ENCODE results near the gene PTPN7.
A peak's percentile ranks its signal among the peaks of the same experiment; 100 is the strongest.
"Not testable (repeated sequence)": the region's sequence is repeated elsewhere in the genome, so short reads cannot be mapped to it uniquely, and the experiment has no call there.

PTPN7 gene

DNA sequence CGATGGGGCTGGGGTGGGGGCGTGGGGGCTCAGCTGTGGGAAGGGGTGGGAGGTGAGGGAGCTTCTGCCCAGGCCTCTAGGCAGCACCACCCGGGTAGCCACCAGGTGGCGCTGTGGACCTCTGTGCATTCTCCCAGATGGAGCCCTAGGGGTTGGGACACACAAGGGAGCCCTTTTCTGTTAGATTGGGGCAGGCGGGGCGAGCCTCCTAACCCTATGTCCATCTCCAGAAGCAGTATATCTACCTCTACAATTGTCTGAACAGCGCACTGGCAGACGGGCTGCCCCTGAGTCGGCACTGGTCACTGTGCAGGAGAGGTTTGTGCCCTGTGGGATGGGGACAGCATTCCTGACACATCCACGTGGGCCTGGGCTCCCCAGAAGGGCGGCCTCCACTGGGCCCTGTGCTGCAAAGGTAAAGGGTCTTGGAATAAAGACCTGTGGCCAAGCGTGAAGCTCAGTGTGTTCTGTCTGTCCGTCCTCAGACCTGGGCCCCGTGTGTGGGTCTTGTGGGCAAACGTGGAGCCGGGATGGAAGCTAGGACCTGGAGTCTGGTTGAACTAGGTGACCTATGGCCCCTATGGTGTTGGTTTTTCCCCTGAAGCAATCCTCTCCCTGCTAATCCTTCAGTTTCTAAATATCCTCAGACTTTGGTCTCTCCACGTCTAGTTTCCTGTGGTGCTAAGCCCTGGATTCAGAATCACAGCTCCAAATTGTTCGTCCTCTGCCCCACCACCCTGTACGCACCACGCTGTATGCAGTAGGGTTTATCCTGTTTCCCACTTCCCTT, 28.8 kb upstream of the PTPN7 start:
- DNase-seq, result peak; percentile 80

DNA sequence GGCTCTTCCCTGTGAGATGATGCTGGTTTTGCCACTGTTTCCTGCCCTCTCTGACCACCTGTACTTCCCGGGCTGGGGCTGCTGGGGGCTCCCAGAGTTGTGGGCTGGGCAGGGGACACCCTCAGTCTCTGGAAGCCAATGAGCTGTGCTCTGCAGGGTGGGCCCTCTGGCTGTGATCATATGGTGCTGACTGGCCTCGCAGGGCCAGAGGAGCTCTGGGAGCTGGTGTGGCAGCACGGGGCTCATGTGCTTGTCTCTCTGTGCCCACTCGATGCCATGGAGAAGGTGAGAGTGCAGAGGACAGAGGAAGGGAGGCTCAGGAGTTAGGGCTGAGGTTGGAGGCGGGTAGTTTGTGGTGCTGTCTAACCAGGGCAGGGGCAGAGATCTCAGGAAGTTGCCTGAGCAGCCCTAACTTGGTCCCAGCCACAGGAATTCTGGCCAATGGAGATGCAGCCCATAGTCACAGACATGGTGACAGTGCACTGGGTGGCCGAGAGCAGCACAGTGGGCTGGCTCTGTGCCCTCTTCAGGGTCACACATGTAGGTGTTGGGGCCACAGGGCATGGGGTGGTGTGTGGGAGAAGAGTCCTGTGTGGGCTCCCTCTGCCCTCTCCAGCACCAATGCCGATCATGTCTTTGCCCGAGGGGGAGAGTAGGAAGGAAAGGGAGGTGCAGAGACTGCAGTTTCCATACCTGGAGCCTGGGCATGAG, 27.4 kb upstream of the PTPN7 start:
- DNase-seq, result no peak

DNA sequence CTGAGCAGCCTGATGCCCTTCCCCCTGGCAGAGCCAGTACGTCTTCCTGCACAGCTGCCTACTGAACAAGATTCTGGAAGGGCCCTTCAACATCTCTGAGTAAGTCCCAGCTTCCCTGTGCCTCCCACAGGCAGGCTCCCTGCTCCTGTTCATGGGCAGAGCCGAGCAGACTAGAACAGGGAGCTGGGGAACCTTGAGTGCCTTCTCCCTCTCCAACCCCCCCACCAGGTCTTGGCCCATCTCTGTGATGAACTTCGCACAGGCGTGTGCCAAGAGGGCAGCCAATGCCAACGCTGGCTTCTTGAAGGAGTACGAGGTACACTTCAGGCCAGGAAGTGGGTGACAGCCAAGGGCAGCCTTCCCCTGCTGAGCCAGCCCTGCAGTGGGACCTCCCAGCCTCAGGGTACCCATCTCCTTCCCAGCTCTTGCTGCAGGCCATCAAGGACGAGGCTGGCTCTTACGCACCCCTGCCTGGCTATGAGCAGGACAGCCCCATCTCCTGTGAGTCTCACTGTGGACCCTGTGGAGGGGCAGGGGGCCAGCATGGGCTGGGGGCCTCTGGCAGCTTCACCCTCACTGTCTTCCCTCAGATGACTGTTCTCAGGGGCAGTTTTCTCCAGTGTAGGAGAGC, 26.8 kb upstream of the PTPN7 start:
- no peak for DNase-seq

DNA sequence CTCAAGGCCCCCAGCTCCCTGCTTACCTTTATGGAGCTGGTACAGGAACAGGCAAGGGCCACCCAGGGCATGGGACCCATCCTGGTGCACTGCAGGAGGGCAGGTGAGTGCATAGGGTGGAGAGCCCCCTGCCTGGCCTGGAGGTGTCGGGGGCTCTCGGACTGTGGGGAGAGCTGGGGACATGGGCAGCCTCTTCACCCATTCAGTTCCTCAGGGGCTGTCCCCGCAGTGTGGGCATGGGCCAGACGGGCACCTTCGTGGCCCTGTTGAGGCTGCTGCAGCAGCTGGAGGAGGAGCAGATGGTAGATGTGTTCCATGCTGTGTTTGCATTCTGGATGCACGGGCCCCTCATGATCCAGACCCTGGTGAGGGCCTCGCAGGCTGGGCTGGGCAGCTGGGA, 25.9 kb upstream of the PTPN7 start:
- DNase-seq, result no peak

DNA sequence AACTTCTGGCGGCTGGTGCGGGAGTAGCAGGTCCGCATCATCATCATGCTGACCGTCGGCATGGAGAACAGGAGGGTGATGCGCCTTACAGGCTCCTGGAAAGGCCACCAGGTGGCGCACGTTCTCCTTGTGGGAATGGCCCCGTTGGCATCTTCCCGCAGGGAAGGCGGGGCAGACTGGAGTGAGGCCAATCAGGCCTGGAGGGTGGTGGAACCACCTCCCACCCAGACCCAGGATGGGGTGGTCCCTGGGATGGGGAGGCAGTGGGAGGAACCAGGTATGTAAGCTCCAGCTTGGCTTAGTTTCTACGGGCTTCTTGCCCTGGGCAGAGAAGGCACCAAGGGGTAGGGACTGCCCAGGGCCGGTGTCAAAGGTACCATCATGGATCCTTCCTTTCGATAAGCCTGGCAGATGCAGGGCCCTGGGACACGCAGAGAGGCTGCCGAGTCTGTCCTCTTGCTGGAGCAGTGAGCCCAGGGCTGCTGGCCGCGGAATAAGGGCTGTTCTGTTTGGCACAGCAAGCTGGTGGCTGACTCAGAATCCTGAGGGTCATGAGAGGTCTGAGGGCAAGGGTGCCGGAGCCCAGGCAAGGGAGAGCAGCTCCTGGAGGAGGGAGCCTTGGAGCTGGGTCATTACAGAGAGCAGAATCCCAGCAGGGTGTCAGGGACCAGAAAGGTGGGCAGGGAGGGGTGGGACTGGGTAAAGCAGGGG, 24.5 kb upstream of the PTPN7 start:
- DNase-seq, result peak; percentile 60

DNA sequence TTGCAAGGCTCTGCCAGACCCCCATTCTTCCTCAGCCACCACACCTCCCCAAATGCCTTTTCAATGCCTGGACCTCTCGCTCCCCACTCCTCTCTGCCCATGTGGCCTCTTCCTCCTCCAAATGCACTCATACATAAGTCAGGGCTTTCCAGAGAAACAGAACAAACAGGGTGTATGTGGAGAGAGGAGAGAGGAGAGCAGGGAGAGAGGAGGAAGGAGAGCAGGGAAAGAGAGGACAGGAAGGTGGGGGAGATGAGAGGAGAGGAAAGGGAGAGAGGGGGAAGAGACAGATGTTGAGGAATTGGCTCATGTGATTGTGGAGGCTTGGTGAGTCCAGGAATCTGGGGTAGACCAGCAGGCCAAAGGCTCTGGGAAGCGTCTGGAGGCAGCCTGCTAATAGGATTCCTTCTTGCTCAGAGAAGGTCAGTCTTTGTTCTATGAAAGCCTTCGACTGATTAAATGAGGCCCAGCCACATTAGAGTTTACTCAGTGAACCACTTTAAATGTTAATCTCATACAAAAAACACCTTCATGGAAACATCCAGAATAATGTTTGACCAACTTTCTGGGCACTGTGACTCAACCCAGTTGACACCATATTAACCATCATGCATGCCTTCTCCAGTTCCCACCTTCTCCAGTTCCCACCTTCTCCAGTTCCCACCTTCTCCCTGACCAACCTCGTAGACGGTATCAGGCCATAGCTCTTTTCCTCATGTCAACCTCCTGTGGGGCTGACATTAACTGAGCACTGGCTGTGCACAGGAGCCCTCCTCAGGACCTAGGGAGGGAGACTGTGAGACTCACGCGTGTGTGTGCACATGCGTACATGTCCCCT, 21.9 kb upstream of the PTPN7 start:
- DNase-seq, result no peak

DNA sequence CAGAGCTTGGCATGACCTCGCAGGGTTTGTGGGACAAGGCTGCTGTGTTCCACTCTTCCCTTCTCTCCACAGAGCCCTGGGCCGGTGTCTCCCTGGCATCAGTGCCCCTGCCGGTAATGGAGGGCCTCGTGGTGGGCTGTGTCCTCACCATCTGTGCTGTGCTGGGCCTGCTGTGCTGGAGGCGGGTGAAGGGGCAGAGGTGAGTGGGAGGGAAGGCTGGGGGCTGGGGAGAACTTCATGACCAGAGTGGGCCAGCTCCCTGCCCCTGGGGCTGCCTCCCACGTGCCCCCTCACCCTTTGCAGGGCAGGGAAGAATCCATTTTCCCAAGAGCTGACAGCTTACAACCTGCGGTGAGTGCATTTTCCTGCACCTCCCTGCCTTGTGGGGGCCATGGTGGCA, 21.2 kb upstream of the PTPN7 start:
- no peak for DNase-seq

DNA sequence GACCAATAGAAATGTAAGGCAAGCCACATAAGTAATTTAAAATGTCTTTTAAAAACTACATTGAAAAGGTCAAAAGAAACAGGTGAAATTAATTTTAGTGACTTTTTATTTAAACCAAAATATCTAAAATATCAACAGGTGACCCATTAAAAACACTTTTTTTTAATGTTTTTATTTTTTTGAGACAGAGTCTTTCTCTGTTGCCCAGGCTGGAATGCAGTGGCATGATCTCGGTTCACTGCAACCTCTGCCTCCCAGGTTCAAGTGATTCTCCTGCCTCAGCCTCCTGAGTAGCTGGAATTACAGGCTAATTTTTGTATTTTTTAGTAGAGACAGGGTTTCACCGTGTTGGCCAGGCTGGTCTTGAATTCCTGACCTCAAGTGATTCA, 20.3 kb upstream of the PTPN7 start:
- DNase-seq, result not testable (repeated sequence)

DNA sequence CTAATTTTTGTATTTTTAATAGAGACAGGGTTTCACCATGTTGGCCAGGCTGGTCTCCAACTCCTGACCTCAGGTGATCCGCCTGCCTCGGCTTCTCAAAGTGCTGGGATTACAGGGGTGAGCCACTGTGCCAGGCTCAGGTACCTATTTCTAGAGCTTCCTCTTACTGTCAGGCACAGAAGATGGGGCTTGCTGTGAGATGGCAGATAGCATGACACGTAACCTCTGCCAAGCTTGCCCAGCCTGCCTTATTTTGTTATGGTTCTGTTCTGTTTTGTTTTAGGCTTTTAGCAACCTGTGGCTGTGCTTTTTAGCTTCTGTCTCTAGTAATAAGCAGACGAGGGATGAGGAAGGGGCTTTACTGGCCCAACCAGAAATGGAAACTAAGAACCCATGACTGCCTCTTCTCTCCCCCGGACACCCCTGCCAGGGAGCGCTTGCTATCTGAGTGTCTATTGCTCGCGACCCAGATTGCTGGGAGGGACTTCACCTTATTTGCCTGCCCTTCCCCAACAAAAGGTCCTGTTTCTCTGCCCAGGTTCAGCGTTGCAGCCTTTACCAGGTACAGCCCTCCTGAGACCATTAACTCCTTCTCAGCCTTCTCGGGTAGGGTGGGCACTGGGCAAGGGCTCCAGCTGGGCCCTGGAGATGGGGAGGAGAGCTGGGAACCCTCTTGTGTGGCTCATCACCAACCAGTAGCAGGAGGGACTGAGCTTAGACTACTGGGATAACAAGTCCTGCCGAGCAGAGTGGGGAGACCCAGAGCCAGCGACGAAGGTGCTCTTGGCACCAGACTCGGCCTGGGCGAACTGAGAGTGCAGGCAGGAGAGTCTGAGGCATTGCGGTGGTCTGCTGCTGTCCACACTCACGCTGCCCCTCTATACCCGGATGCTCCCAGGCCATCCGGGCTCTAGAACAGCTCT, 19.7 kb upstream of the PTPN7 start:
- DNase-seq, result no peak

DNA sequence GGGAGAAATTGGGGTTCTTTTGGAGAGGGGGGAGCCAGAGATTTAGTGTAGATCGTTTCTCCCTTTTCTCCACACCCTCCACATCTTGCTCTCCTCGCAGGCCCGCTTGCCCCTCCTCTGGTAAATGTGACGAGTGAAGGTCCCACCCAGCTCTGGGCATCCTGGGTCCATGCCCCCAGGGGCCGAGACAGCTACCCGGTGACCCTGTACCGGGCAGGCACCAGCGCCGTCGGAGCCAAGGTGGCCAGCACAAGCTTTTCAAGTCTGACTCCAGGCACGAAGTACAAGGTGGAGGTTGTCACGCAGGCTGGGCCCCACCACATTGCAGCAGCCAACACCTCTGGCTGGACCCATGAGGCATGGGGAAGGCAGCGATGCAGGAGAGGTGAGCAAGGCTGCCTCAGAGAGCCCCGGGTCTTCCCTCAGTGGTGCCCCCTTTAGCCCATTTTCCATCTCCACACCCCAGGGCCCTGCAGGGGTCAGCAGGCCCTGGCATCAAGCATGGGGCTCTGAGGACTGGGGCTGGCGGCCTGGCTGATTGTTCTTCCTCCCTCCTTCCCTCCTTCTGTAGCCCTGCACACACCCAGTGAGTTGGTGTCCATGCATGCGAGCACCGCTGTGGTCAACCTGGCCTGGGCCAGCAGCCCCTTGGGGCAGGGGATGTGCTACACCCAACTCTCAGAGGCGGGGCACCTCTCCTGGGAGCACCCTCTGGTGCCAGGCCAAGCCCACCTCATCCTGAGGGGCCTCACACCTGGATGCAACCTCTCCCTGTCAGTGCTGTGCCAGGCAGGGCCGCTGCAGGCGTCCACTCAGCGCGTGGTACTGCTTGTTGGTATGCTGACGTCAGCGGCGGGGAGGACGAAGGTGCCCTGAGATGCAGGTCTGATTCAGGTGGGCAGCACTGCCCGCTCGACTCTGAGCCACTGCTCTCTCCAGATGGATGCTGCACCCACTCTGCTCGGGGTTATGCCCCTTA, 16.8 kb upstream of the PTPN7 start:
- no peak for DNase-seq

DNA sequence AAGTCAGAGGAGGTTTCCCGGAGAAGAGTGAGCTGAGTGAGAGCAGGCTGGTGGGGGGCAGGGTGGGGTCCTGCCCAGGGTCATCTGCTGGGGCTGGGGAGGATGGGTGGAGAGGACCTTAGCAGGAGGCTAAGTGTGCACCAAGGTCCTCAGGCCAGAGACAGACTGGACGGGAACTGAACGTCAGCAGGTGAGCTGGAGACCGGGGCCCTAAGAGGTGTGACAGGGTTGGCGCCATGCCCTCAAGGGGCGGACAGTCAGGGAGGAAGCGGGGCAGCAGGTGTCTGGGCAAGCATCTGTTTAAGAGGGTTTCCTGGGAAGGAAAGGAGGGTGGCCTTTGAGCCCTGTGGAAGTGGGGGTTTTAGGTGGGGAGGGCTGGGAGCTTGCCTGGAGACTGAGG, 13.6 kb upstream of the PTPN7 start:
- no peak for DNase-seq

DNA sequence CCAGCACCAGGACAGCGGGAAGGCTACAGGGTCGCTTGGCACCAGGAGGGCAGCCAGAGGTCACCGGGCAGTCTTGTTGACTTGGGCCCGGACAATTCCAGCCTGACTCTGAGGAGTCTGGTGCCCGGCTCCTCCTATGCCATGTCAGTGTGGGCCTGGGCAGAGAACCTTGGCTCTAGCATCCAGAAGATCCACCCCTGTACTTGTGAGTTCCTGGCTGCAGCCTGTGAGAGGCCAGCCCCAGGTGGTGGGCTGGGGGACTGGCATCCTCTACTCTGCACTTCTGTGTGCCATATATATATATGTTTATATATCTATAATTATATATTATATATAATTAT, 11.6 kb upstream of the PTPN7 start:
- DNase-seq, result no peak

DNA sequence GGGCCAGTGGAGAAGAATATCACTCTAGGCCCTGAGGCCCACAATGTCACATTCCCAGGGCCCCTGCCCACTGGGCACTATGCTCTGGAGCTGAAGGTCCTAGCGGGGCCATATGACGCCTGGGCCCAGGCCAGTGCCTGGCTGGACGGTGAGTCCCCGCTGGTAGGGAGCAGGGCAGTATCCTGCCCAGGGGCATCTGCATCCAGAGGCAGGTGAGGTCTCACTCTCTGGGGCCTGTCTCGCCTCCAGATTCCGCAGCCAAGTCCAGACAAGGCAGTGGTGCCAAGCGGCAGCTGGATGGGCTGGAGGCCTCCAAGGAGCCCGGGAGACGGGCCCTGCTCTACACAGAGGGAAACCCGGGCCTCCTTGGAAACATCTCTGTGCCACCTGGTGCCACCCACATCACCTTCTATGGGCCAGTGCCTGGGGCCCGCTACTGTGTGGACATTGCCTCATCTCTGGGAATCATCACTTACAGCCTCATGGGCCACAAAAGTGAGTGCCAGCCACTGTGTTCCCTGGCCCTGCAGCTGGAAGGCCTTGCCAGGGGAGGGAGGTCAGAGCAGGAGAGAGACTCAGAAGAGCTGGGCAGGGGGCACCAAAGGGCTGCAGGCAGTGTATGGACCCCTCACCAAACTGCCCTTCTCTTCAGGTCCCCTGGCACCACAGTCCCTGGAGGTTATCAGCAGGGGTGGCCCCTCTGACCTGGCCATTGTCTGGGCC, 11.1 kb upstream of the PTPN7 start:
- no peak for DNase-seq

DNA sequence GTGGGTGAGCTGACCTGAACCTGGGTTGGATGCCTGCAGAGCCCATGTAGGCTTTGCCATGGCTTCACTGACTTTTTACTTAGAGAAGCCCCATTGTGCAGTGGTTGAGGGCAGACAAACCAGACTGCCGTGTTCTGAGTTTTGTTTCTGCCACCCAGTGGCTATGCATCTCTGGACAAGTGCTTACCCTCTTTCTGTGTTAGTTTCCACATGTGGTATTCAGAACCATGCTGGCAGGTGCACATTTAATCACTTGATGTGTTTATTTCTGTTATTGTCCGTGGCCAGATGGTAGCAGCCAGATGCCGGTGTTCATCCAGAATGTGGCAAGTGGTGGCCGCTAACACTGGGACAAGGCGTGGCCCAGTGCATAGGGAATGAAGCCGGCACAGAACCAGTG, 10.3 kb upstream of the PTPN7 start:
- DNase-seq, result no peak

DNA sequence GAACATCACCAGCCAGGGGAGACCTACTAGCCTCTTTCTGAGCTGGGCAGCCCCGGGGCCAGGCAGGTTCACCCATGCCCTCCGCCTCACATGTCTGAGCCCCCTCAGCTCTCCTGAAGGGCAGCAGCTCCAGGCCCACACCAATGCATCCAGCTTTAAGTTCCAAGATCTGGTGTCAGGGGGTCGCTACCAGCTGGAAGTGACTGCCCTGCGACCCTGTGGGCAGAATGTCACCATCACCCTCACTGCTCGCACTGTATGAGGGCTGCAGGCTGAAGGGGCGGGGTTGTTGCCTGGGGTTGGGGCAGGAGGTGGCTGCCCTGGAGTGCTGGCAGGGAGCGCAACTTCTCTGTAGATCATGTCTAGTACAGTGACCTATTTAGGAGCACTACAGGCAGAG, 8.5 kb upstream of the PTPN7 start:
- DNase-seq, result no peak

DNA sequence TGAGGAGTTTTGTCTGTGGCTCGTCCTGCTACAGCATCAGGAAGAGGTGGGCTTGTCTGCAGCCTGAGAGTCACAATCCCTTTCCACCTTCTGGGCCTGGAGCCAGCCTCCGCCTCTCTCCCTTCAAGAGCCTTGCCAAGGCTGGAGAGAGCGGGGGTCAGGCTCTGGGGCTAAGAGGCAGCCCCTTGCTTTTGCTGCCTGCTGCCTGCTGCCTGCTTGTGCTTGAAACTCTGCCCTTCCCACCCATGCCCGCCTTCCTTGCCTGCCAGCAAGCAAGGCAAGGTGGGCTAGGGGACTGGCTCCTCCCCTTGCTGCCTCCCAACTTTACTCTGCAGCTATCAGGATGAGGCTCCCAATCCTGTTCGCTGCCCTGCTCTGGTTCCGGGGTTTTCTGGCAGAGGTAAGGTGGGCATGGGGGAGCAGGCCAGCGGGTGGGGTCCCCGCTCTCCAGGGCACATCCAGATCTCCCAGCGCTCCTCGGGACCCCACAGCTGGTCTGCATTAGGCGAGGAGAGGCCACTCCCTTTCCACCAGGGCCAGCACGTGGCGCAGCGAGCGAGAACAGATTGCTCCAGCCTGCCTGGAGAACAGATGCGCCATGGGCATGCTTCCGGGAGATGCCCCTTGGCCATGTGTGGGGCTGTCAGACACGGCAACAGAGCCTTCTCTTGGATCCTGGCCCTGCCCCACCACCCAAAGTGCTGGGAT, 7.5 kb upstream of the PTPN7 start:
- DNase-seq, result no peak

DNA sequence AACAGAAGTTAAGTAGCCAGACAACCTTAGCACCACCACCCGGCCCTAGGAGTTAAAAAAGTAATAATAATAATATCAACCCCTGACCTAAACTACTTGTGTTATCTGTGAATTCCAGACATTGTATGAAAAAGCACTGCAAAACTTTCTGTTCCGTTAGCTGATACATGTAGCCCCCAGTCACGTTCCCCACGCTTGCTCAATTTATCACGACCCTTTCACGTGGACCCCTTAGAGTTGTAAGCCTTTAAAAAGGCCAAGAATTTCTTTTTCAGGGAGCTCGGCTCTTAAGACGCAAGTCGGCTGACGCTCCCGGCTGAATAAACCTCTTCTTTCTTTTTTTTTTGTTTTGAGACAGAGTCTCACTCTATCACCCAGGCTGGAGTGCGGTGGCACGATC, 6.7 kb upstream of the PTPN7 start:
- not testable (repeated sequence) for DNase-seq

DNA sequence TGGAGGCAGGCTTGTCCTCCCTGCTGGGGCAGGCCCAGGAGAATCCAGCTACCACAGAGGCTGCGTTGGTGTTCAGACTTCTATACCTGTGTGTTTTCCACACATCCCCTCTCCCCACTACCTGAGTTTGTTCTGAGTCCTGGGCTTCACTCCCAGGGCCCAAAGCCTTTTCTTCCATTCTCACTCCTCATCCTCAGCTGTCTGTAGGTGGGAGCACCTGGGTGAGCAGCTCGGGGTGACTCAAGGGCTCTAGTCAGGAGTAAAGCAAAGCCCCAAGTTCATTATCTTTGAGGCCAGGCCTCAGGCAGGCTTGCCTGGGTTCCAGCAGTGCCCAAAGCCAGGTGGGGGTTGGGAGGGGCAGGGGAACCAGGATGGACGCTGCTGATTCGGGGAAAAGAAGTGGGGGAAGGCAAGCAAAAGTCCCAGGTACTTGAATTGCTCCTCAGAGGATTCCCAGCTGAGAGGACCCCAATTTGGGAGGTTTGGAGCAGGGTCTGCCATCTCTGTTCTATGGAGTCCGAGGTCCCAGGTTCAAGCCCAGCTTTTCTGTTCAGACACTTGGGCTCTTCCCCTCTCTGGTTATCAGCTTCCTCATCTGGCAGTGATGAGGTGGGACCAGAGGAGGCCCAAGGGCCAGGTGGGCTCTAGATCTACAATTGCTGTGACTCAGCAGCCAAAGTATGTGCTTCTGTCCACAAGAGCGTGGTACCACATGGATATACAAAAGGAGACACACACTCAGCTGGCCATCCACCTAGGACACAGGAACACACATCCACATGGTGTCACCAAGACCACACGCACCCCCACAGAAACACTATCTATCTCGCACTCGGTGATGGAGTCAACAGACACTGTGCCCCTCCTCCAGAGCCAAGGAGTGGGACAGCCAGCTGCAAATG, 5.8 kb upstream of the PTPN7 start:
- no peak for DNase-seq

All from activated gamma-delta T cell treated with Interleukin-2 at 50 U/mL for 16 hours (primary cell).